KBM-7 (cell line): Measurements from ENCODE around the gene CCL28.
"Not testable (repeated sequence)": the region's sequence is repeated elsewhere in the genome, so short reads cannot be mapped to it uniquely, and the experiment has no call there.

Experiments
- DNase-seq: peaks from one replicate; pipeline ENCODE4 v3.0.0-alpha.2; 2015
- in situ Hi-C: fragments of 300-500 bp; cut with MboI; formaldehyde crosslinking; loops from 2 replicates; pipeline ENCODE4 v1.14.3; 2020; ENCODE audit warnings: low sequenced_read_pairs, low pct_unique_long_range_greater_than_20kb, mixed read lengths

CCL28 gene

DNA sequence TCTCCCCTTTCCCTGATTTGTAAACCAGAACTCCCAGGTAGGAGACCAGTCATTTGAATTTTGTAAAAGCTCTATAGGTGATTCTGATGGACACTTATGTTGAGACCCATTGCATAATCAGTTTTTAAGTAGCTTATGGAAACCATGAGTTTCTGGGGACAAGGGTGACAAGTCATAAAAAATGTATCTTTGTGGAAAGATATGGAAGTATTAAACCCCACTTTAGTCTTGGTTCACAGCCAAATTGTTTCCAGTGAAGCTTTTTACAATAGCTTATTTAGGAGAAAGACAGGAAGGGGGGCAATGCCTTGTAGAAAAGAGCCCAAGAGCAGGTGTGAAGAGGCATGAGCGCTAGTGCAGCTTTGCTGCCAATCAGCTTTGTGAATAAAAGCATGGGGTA is 453 bp upstream of the CCL28 start:
- no peak for DNase-seq
- in situ Hi-C loops = no loop called here

DNA sequence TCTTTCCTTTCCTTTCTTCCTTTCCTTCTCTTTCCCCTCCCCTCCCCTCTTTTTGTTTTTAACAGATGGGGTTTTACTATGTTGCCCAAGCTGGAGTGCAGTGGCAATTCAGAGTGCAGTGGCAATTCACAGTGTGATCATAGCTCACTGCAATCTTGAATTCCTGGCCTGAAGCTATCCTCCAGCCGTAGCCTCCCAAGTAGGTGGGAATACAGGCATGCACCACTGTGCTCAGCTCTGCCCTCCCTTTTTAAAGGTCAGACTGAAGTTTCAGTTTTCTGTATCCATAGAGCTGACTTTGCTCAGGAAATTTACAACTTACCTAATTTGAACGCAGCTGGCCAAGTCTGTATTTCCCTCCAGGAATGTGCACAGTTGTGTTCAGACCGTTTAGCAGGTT is 696 bp downstream of the CCL28 start:
- in situ Hi-C loops = no loop called here

DNA sequence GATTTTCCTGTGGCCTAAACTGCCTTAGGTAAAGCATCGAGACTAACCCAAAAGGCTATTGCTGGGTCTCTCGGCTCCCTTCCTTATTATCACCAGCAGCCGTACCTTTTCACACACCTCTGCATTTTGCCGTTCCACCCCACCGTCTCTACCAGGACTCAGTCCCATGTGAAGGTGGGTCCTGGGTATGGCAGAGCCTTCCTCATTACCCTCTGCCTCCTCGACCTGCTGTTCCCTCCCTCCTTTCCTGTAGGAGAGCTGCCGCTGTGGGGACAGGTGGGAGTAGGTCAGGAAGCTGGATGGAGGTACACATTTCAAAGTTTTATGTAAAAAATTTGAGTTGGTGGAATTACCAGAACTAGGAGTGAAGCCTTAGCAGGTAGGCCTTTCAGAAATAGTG is 1.8 kb downstream of the CCL28 start:
- in situ Hi-C loops = no loop called here
- no peak for DNase-seq

More for the DNA sequence above, 696 bp downstream of the CCL28 start:
- no peak for DNase-seq

DNA sequence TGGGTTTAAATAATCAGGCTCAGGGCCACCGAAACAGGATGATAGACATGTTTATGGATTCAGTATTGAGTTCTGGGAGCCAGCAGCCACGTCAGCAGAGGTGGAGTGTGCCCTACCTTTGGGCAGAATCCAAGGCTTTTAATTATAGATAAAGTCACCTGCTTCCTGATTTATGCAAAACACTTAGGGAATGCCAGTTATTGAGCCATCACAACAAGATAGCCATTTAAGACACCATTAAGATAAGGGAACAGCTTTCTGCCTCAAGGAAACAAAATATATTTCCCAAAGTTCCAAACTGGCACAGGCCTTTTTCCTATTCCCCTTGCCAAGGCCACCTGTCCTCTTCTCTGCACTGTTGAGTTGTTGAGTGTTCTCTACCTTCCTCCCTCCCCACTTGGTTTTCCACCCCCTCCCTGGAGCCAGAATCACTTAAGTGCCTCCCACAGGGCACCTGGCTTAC is 2.4 kb downstream of the CCL28 start:
- in situ Hi-C loops = no loop called here
- no peak for DNase-seq

DNA sequence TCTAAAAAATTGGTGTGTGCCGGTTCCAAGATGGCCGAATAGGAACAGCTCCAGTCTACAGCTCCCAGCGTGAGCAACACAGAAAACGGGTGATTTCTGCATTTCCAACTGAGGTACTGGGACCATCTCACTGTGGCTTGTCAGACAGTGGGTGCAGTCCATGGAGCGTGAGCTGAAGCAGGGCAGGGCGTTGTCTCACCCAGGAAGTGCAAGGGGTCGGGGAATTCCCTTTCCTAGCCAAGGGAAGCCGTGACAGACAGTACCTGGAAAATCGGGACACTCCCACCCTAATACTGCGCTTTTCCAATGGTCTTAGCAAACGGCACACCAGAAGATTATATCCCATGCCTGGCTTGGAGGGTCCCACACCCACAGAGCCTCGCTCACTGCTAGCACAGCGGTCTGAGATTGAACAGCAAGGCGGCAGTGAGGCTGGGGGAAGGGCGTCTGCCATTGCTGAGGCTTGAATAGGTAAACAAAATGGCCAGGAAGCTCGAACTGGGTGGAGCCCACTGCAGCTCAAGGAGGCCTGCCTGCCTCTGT is 9.6 kb downstream of the CCL28 start:
- DNase-seq, in situ Hi-C loops: not testable (repeated sequence)

DNA sequence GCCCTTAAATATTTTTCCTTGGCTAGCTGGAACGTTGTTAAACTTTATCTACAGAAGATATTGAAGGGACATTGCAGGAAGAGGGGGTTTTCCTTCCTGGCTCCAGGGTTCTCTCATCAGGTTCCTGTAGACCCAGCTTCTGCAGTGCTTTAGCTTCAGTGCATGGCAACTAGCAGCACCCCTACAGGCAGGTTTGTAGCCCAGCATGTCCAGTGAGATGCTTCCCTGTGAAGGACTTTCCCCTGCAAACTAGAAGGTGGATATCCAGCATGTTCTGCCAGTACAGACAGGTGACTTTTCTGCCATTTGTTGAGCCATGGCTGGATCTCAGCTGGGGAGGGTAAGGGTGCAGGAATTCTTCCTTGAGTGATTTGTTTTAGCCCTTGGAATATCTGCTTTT is 10.4 kb downstream of the CCL28 start:
- in situ Hi-C loops = no loop called here
- DNase-seq = no peak

DNA sequence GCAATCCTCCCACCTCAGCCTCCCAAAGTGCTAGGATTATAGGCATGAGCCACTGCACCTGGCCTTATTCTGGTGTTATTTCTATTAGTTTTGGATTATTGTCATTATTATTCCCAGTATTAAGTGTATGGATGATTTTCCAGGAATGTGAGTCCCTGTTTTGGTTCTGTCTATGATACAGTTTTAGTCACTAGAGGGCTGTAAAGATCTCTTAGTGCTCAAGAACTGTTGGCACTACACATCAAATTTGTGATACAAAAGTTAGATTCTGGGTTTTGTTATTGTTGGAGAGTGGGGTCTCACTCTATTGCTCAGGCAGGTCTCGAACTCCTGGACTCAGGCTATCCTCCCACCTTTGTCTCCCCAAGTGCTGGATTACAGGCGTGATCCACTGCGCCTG is 12.1 kb downstream of the CCL28 start:
- in situ Hi-C loops = no loop called here
- DNase-seq = peak; percentile 15

DNA sequence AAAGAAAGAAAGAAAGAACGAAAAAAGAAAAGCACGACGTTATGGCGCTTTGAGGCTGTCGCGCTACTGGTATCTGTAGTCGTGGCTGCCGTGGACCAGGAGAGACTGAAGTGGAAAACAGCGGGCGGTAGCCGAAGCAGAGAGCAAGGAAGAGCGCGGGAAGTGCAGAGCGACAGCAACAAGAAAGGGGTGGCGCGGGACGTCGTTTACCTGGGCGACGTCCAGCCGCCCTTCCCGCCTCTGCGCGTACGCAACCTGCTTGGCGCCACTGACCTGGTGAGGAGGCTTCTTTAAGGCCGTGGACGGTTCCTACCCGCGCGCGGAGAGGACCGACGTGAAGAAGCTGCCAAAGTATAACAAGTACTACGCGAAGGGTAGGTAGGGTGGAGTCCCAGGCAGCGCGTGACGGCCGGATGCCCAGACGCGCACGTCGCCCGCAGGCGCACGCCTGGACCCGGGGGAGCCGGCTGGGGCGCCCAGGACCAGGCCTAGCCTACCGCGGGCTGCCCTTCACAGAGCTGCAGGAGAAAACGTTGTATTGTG is 15.4 kb downstream of the CCL28 start:
- in situ Hi-C loops = loop anchor here (10.0 kb wide), 1 partner anchor 492 kb away; no protein-coding TSS in a partner anchor
- DNase-seq = no peak

DNA sequence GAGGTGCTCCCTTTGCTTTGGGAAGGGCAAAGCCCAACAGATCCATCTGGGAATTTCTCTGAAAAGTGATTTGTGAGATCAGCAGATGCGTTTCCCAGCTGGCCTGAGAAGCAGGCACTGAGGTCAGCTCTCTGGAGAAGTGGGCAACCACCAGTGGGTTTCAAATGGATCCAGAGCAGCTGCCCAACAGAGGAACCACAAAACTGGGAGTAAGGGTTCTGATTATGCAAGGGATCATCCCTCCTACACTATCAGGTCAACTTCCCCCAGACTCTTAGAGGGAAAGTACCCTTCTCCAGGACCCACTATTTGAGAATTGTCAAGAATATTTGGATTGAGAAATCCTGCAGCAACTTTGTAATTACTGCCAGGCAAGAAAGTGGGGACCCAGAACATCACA is 21.7 kb downstream of the CCL28 start:
- in situ Hi-C loops = loop anchor here (10.0 kb wide), 1 partner anchor 486 kb away; no protein-coding TSS in a partner anchor
- DNase-seq = no peak

DNA sequence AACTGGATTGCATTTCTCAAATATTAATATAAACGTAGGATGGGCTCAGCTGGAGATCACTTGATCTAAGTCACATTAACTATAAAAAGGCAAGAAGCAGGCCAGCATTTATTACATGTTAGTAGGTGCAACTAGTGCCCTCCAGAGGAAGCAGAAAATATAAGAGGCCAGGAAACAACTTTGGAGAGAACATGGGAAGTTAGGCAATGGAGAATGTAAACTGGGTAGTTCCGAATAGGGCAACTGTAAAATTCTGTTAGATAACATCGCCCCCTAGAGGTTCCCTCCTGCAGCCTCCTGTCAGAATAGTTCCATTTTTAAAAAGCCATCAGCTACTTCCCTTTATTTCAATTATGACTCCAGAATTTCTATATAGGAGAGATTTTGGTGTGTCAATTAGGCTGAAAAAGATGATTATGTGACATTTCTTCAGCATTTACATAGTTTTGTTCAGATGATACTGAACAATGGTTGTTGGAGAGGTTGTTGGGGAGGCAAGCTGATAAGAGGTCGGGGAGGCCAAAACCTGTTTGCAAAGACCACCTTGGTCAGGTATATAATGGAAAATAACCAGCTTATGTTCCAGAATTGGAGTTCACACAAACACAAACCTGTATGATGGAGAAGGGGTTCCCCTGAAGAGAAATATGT is 22.4 kb downstream of the CCL28 start:
- DNase-seq = peak; percentile 97
- in situ Hi-C loops = loop anchor here (10.0 kb wide), 1 partner anchor 485 kb away; no protein-coding TSS in a partner anchor

DNA sequence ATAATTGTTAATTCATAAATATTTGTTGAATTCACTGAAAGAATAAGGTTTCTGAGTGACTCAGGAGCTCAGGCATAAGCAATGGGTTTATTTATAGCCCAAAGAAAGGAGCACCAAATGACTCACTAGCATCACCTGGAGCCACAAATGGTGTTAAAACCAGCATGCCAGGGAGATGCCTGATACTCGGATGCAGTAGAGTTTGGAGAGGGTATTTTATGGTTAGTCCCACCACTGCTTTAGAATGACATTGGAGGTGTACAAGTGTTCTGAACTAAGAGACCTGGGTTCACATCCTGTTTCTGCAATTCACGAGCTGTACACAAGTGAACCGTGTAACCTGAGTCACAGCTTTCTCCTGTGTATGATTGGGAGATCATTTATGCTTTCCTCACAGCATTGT is 25.2 kb downstream of the CCL28 start:
- in situ Hi-C loops = no loop called here
- DNase-seq = no peak

DNA sequence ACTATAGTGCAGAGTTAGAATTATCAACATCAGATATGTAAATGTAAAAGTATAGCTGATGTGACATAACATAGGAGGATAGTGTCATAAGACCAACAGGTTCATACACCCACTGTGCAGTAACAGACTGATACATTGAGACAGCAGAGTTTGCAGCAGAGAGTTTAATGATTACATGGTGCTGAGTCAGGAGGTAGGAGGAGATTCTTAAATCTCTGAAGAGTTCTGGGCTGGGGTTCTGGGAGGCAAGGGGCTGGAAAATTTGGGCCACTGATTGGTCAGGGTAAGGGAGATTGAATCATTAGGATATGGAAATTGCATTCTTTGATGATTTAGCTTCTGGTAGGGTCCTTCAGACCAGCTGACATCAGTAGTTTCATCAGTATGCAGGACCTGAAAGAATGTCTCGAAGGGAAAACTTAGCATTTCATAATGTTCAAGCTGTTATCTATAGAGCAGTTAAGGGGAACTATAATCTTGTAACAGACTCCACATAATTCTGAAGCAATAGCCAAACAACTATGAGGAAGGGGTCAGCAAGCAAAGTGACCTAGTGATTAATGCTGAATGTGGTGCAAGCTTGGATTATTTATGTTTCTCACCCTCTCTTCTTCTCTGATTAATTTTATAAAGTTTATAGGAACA is 35.6 kb downstream of the CCL28 start:
- no peak for DNase-seq
- in situ Hi-C loops = no loop called here

DNA sequence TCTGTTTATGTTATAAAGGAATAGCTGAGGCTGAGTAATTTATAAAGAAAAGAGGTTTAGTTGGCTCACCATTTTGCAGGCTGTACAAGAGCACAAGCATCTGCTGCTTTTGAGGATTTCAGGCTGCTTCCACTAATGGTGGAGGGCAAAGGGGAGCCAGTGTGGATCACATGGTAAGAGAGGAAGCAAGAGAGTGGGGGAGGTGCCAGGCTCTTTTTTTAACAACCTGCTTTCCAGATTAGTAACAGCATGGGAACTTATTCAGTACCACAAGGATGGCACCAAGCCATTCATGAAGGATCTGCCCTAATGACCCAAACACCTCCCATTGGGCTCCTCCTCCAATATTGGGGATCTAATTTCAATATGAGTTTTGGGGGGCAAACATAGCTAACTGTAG is 40.4 kb downstream of the CCL28 start:
- no peak for DNase-seq
- in situ Hi-C loops = no loop called here

DNA sequence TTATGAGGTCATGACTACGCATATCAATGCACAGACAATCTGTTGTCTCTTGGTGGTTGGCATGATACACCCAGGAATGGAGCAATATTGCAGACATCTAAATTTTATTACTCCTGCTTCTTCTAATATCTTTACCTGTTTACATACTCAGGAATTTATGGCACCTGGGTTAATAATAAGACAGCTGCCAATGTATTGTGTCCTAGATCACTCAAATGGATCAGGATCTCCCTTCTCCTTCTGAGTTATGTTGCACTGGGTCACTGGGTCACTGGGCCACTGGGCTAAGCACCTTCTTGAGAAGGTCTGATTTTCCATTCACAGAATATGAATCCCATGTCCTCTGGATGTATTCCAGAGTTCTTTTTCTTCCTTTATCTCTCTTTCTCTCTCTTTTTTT is 41.8 kb downstream of the CCL28 start:
- no peak for DNase-seq
- in situ Hi-C loops = no loop called here

DNA sequence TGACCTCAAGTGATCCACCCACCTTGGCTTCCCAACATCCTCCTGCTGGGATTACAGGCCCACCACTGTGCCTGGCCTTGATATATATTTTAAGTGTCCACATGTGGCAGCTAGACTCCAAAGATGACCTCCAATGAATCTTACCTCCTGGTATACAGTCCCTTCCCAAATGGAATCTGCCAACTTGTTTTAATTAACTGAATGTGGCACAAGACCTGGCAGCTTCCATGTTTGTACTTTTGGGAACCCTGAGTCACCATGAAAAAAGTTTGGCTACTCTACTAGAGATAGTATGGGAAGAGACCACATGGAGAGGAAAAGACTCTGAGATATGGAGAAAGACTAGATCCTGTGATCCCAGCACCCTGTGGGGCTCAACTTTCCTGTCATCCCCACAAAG is 42.5 kb downstream of the CCL28 start:
- no peak for DNase-seq
- in situ Hi-C loops = no loop called here

DNA sequence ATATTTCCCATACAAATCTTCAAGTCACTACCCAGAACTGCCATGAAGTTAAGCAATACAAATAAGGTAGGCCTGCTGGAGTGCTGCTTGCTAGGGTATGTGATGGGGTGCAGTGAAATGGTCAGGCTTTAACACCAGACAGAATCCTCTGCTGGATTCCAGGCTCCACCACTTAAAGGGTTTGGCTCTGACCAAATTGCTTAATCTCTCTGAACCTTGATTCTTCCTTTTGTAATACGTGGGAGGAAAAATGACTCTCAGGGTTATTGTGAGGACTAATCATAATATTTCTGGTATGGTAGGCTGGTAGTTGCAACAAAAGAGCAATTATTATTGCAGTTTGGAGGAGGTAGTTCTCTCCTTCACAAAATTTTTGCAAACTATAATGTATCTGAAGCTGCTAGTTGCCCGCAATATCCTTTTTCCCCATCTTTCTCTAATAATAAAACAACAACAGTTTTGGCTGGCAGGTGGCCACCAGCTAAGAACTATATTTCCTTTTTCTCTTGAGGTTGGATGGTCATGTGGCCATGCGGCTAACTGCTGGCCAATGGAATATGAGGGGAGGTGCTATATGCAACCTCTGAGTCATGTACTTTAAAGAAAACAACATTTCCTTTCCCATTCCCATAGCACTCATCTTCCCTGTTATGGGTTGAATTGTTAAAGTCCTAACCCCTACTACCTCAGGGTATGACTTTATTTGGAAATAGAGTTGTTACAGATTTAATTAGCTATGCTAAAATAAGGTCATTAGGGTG is 44.1 kb downstream of the CCL28 start:
- DNase-seq = no peak
- in situ Hi-C loops = no loop called here

DNA sequence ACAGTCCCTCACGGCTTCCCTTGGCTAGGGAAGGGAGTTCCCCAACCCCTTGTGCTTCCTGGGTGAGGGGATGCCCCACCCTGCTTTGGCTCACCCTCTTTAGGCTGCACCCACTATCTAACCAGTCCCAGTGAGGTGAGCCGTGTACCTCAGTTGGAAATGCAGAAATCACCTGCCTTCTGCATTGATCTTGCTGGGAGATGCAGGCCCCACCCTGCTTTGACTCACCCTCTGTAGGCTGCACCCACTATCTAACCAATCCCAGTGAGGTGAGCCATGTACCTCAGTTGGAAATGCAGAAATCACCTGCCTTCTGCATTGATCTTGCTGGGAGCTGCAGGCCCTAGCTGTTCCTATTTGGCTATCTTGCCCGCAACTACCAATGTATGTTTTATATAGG is 44.7 kb downstream of the CCL28 start:
- in situ Hi-C loops = no loop called here
- no peak for DNase-seq

DNA sequence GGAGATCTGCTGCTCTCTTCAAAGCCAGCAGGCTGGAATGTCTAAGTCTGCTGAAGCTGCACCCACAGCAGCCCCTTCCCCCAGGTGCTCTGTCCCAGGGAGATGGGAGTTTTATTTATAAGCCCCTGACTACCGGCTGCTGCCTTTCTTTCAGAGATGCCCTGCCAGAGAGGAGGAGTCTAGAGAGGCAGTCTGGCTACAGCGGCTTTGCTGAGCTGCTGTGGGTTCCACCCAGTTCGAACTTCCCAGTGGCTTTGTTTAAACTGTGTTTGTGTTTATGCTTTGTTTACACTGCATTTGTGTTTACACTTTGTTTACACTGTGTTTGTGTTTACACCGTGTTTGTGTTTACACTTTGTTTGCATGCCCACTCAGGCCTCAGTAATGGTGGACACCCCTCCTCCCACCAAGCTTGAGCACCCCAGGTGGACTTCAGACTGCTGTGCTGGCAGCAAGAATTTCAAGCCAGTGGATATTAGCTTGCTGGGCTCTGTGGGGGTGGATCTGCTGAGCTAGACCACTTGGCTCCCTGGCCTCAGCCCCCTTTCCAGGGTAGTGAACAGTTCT is 45.4 kb downstream of the CCL28 start:
- DNase-seq, in situ Hi-C loops: not testable (repeated sequence)

DNA sequence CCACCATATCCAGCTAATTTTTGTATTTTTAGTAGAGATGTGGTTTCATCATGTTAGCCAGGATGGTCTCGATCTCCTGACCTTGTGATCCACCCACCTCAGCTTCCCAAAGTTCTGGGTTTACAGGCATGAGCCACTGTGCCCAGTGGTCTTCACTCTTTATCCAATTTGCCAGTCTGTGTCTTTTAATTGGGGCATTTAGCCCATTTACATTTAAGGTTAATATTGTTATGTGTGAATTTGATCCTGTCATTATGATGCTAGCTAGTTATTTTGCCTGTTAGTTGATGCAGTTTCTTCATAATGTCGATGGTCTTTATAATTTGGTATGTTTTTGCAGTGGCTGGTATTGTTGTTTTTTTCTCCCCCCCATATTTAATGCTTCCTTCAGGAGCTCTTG is 47.0 kb downstream of the CCL28 start:
- DNase-seq, in situ Hi-C loops: not testable (repeated sequence)
